Adrenal gland (tissue), 5 donors: ENCODE measurements around the gene BAG5.

Experiments
- CTCF ChIP-seq, 6 experiments: fragments of 450-650 bp in 4 of 6; fragments of 200-600 bp in 2 of 6; sonication (generic) in 1 of 6; IDR thresholded peaks; 1 replicate in 5 of 6; 2 replicates in 1 of 6; pipeline versions ENCODE4 v1.5.1 to v1.8.0; 2016 to 2021; ENCODE audit warnings: antibody characterized with exemption in 6 of 6, mild to moderate bottlenecking in 2 of 6, moderate library complexity in 1 of 6
- POLR2A ChIP-seq, 2 donors: fragments of 450-650 bp; IDR thresholded peaks; one replicate each; pipeline ENCODE4 v1.6.1; 2017; ENCODE audit warnings: antibody characterized with exemption in 2 of 2, mild to moderate bottlenecking in 2 of 2, moderate library complexity in 1 of 2
- donor health status: DM: no; HTN: no; CAD: no.

GRCh38 chr14:103526247-103526913 is 36.1 kb downstream of the BAG5 start:
- TF ChIP-seq CTCF (IDR thresholded peaks at IDR 0.05): no peak
- TF ChIP-seq POLR2A (IDR thresholded peaks at IDR 0.05): no peak
